ENCODE results near the gene CCNJ. TPM values are rescaled to one million over a fixed set of nuclear protein-coding genes. Genes with fewer than 3 reads are reported as not detected.

The CCNJ gene
- total RNA-seq, 1 experiment from 2014 or later, result 3.2 TPM

DNA sequence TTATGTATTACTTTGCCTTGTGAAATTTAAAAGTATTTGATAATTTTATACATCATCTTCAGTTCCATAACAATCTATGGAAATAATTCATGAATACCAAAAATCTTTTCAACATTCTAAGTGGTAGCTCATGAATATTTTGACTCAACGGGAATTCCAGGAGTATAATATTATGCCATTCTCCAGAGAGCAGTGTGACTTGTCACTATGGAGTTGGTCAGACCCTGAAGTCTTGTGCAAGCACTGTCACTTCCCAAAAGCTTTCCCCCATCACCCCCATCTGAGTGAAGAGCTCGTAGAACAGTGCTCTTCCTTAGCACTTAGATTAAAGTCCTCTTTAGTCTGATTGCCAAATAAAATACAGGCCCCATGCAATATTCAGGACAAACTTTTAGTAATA, 29.4 kb upstream of the CCNJ start:
- Histone ChIP-seq H3K4me2 (ENCODE audit: low read length) (no peak overlapping the region), H3K9ac (ENCODE audit: low read length) (no peak overlapping the region), H2AFZ (ENCODE audit: low read length) (no peak overlapping the region), H3K27ac (ENCODE audit: low read length) (no peak overlapping the region), H3K27me3 (ENCODE audit: low read length) (peaks cover 12% of the 10 kb centered on the region; the same call in 1 of the 2 replicates), H3K4me1 (ENCODE audit: insufficient read depth, low read length) (no peaks in the 10 kb centered on the region), H3F3A (ENCODE audit: low read length, unreplicated experiment) (no peaks in the 10 kb centered on the region), H3K9me2 (replicated peaks; ENCODE audit: low read length) (no peaks in the 10 kb centered on the region), H4K20me1 (ENCODE audit: low read length) (no peaks in the 10 kb centered on the region), H3K9me3 (ENCODE audit: low read length) (no peaks in the 10 kb centered on the region), H3K4me3 (ENCODE audit: low read length) (no peak overlapping the region), H3K36me3 (ENCODE audit: low read depth, low read length) (no peaks in the 10 kb centered on the region), H3K79me2 (ENCODE audit: low read length) (no peaks in the 10 kb centered on the region)
- TF ChIP-seq, protein P1, sequence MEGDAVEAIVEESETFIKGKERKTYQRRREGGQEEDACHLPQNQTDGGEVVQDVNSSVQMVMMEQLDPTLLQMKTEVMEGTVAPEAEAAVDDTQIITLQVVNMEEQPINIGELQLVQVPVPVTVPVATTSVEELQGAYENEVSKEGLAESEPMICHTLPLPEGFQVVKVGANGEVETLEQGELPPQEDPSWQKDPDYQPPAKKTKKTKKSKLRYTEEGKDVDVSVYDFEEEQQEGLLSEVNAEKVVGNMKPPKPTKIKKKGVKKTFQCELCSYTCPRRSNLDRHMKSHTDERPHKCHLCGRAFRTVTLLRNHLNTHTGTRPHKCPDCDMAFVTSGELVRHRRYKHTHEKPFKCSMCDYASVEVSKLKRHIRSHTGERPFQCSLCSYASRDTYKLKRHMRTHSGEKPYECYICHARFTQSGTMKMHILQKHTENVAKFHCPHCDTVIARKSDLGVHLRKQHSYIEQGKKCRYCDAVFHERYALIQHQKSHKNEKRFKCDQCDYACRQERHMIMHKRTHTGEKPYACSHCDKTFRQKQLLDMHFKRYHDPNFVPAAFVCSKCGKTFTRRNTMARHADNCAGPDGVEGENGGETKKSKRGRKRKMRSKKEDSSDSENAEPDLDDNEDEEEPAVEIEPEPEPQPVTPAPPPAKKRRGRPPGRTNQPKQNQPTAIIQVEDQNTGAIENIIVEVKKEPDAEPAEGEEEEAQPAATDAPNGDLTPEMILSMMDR (conservative IDR thresholded peaks at IDR 0.05; ENCODE audit: low read depth, low read length), result no peak
- no peak for TF ChIP-seq EZH2phosphoT487 (IDR thresholded peaks at IDR 0.05; ENCODE audit: borderline replicate concordance, low read length)
- TF ChIP-seq EZH2 (IDR thresholded peaks at IDR 0.05; ENCODE audit: low read length, unreplicated experiment), result no peak
- ChIA-PET POLR2A (ENCODE audit: unreplicated experiment) (no interaction called here), CTCF (no interaction called here)
- no peak for DNase-seq
- ATAC-seq, result no peak
- BruUV-seq (replicated peaks), result no TSS peak
- intact Hi-C loops (cut with micrococcal nuclease), result no loop called here

DNA sequence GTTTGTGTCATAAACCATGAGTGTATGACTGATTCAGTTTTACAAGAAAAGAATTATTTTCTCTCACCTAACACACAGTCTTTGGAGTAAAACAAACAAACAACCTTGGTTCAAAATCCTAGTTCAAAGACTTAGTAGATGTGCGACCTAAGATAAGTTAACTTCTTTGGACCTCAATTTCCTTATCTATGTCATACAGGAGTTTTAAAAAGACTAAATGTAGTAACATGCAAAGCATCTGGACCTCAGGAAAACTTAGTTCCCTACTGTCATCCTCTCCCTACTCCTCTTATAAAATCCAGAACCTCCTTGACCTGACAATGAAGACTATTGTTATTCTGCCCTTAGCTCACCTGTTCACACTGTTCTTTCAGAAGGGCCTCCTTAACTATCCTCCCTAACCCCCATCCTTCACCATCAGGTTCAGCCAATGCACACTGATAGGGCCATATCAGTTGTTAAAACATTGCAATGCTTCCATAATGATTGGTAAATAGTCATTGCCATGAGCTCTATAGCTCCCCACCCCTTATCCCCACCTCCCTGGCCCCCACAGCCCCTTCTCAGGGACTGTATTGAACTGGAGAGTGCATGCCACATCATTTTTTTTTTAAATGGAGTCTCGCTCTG, 28.8 kb upstream of the CCNJ start:
- DNase-seq, result no peak
- ChIA-PET CTCF (no interaction called here), POLR2A (ENCODE audit: unreplicated experiment) (no interaction called here)
- Histone ChIP-seq H3K27me3 (ENCODE audit: low read length) (peaks cover 17% of the 10 kb centered on the region), H3K9me2 (replicated peaks; ENCODE audit: low read length) (no peaks in the 10 kb centered on the region), H3K9me3 (ENCODE audit: low read length) (no peaks in the 10 kb centered on the region), H4K20me1 (ENCODE audit: low read length) (no peaks in the 10 kb centered on the region), H2AFZ (ENCODE audit: low read length) (no peak overlapping the region), H3F3A (ENCODE audit: low read length, unreplicated experiment) (no peaks in the 10 kb centered on the region), H3K4me3 (ENCODE audit: low read length) (no peak overlapping the region), H3K9ac (ENCODE audit: low read length) (no peak overlapping the region), H3K4me2 (ENCODE audit: low read length) (no peak overlapping the region), H3K27ac (ENCODE audit: low read length) (no peak overlapping the region), H3K79me2 (ENCODE audit: low read length) (no peaks in the 10 kb centered on the region), H3K4me1 (ENCODE audit: insufficient read depth, low read length) (no peaks in the 10 kb centered on the region), H3K36me3 (ENCODE audit: low read depth, low read length) (no peaks in the 10 kb centered on the region)
- intact Hi-C loops (cut with micrococcal nuclease), result no loop called here
- no TSS peak for BruUV-seq (replicated peaks)
- TF ChIP-seq EZH2 (IDR thresholded peaks at IDR 0.05; ENCODE audit: low read length, unreplicated experiment), result no peak
- TF ChIP-seq EZH2phosphoT487 (IDR thresholded peaks at IDR 0.05; ENCODE audit: borderline replicate concordance, low read length), result no peak
- TF ChIP-seq, protein P1 (conservative IDR thresholded peaks at IDR 0.05; ENCODE audit: low read depth, low read length), result no peak
- no peak for ATAC-seq

DNA sequence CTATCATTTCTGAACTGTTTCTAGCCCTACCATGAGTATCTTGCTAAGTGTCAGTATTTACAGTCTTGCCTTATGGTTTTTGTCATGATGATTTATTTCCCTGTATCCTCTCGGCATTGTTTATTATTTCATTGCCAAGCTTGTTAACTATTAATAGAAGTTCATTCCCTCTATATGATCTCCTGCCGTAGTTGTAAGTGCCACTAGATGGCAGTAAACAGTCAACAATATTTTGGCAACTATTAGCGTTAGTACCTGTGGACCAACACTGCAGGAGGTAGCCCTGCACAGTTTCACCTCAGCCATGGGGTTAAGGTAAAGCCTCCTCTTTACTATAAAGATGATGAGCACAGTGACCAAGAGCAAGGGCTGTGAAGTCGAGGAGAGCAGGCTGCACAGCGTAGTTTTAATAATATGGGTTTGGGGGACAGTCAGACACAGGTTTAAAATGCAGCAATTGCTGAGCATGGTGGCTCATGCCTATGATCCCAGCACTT, 26.1 kb upstream of the CCNJ start:
- Histone ChIP-seq H3K4me3 (ENCODE audit: low read length) (no peak overlapping the region), H3K27me3 (ENCODE audit: low read length) (peaks cover 28% of the 10 kb centered on the region), H2AFZ (ENCODE audit: low read length) (no peak overlapping the region), H3K9me3 (ENCODE audit: low read length) (no peaks in the 10 kb centered on the region), H3K36me3 (ENCODE audit: low read depth, low read length) (no peaks in the 10 kb centered on the region), H3F3A (ENCODE audit: low read length, unreplicated experiment) (no peaks in the 10 kb centered on the region), H3K4me2 (ENCODE audit: low read length) (no peak overlapping the region), H3K27ac (ENCODE audit: low read length) (no peak overlapping the region), H3K79me2 (ENCODE audit: low read length) (no peaks in the 10 kb centered on the region), H3K9me2 (replicated peaks; ENCODE audit: low read length) (no peaks in the 10 kb centered on the region), H4K20me1 (ENCODE audit: low read length) (no peaks in the 10 kb centered on the region), H3K9ac (ENCODE audit: low read length) (no peak overlapping the region), H3K4me1 (ENCODE audit: insufficient read depth, low read length) (no peaks in the 10 kb centered on the region)
- no TSS peak for BruUV-seq (replicated peaks)
- POLR2A ChIA-PET (ENCODE audit: unreplicated experiment), result no interaction called here
- intact Hi-C loops (cut with micrococcal nuclease), result loop anchor here (1.0 kb wide), 1 partner anchor 276 kb away; no protein-coding TSS in a partner anchor
- CTCF ChIA-PET, result interaction anchor here (0.6 to 0.9 kb wide), 2 partner anchors 27 to 271 kb away, joined by 4 read pairs; no protein-coding TSS in a partner anchor
- TF ChIP-seq, protein P1 (conservative IDR thresholded peaks at IDR 0.05; ENCODE audit: low read depth, low read length), result peak; percentile 77
- TF ChIP-seq EZH2 (IDR thresholded peaks at IDR 0.05; ENCODE audit: low read length, unreplicated experiment), result no peak
- TF ChIP-seq EZH2phosphoT487 (IDR thresholded peaks at IDR 0.05; ENCODE audit: borderline replicate concordance, low read length), result no peak
- DNase-seq, result peak; percentile 80
- peak; percentile 90 for ATAC-seq

Data from PC-3 (cell line).